BE2C (cell line): ENCODE data around the gene MYH14.
A peak's percentile ranks its signal among the peaks of the same experiment; 100 is the strongest.
"Not testable (repeated sequence)": the region's sequence is repeated elsewhere in the genome, so short reads cannot be mapped to it uniquely, and the experiment has no call there.

Experiments
- DNase-seq: peaks from one replicate; pipeline ENCODE4 v3.0.0-alpha.2; 2020
- H3K27me3 ChIP-seq: fragments of 250-450 bp; sonication (Bioruptor Pico); 2 replicates; pipeline ENCODE4 v1.5.1; 2020; ENCODE audit warnings: mild to moderate bottlenecking
- H3K36me3 ChIP-seq: fragments of 250-450 bp; sonication (Bioruptor Pico); 2 replicates; pipeline ENCODE4 v1.5.1; 2020; ENCODE audit warnings: mild to moderate bottlenecking
- H3K4me1 ChIP-seq: fragments of 250-450 bp; sonication (Bioruptor Pico); 2 replicates; pipeline ENCODE4 v1.5.1; 2020
- H3K4me3 ChIP-seq: 2 replicates; pipeline ENCODE4 v1.5.1; 2011; ENCODE audit warnings: low read depth, low read length
- H3K9me3 ChIP-seq: fragments of 250-450 bp; sonication (Bioruptor Pico); 2 replicates; pipeline ENCODE4 v1.5.1; 2020
- CTCF ChIP-seq: IDR thresholded peaks from 2 replicates; pipeline ENCODE4 v1.5.1; 2012; ENCODE audit warnings: mild to moderate bottlenecking, low read depth, low read length

MYH14 gene

DNA sequence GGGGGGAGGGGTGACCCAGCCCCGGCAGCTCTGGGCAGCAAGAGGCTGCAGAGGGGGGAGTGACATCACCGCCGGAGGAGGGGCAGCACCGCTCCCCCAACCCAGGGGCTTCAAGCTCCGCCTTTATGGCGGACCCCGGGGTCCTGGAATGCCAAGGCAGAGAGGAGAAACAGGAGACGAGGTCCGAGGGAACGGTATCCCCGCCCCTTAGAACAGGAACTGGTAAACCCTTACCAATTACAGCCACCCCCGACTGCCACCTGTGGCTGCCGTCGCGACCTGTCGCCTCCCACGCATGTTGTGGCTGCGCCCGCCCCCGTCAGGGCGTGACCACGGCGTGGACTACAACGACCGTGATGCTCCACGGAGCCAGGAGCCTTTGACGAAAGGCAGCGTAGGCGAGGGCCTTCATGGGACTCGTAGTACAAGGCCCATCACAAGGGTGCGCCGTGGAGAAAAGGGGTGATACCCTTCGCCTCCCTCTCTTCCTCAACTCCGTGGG lies 129.9 kb downstream of the MYH14 start:
- Histone ChIP-seq H3K4me1 (no peaks in the 10 kb centered on the region), H3K36me3 (no peaks in the 10 kb centered on the region), H3K9me3 (no peaks in the 10 kb centered on the region), H3K4me3 (peak overlapping the region; percentile 65), H3K27me3 (no peaks in the 10 kb centered on the region)
- peak; percentile 5; the same call in 1 of the 2 replicates for TF ChIP-seq CTCF
- peak; percentile 92 for DNase-seq

DNA sequence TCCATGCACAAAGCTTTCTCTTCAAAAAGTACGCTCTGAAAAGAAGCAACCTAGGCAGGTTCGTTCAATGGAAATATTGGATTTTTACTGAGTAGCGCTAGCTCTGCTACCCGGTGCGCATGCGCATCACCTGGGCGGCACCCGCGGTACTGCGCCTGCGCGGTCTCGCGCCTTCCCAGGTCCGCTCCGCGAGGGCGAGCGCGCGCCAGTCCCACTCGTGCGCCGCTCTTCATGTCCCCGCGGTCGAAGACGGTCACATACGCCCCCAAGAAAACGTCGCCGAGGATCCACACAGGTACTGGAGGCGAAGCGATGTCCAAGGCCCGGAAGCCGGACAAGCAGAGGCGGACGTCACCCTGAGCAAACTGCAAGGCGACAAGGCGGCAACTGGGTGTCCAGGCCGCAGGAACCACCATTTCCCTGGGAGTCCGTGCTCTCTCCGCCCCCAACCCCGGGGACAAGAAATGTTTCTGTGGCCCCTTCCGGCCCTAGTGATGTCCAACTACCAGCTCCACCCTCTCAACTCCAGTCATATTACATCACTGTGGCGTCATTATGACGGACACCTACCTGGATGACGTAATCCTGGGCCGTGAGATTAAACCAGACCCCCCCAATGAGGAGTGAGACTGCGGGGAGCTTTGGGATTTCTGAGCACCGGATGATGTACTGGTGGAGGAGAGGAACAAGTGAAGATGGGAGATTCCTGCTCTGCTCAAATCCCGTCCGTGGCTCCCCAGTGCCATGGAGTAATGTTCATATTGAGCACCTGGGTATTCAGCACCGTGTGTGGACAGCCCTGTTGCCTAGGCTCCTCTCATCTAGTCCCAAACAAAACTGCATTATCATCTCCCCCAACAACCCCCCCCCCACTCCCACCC lies 130.6 kb downstream of the MYH14 start:
- H3K27me3 ChIP-seq = no peaks in the 10 kb centered on the region
- no peaks in the 10 kb centered on the region for H3K9me3 ChIP-seq
- no peaks in the 10 kb centered on the region for H3K36me3 ChIP-seq
- H3K4me1 ChIP-seq = no peaks in the 10 kb centered on the region
- peak; percentile 81 for DNase-seq
- TF ChIP-seq CTCF = no peak
- peak overlapping the region; percentile 65 for H3K4me3 ChIP-seq

DNA sequence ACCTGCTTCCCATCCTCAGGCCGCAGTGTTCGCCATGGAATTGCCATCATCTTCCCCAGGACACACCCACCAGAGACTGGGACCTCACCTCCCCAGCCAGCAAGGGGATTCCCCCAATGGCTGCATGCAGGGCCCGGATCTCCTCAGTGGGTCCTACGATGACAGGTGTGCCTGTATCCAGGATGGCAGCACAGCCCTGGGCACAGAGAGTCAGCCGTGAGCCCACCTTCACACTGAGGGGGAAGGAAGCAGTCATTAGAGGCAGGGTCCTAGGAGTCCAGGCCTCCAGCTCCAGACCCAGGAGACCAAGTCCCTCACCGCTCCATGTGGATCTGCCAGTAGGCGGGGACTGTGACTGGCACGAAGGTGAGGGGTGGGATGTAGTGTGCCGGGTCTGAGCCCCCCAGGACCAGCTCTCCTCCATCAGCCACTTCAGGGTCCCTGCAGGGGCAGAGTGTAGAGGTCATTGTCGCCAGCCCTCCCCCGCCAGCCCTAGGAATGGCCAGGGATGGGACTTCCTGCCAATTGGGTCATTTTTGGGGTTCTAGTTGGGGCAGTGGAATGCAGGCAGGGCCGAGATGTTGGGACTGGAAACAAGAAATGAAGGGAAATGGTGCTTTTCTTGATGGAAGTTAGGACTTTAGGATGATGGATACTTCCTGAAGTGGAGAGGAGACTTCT lies 131.5 kb downstream of the MYH14 start:
- TF ChIP-seq CTCF = no peak
- Histone ChIP-seq H3K36me3 (no peaks in the 10 kb centered on the region), H3K4me1 (no peaks in the 10 kb centered on the region), H3K4me3 (no peak overlapping the region), H3K27me3 (no peaks in the 10 kb centered on the region), H3K9me3 (no peaks in the 10 kb centered on the region)
- DNase-seq = no peak

- not testable (repeated sequence) for H3K36me3 ChIP-seq, DNase-seq, H3K4me1 ChIP-seq, H3K27me3 ChIP-seq, H3K9me3 ChIP-seq, H3K4me3 ChIP-seq
These were observed 133.6 kb downstream of the MYH14 start for GRCh38 chr19:50337031-50337430.

DNA sequence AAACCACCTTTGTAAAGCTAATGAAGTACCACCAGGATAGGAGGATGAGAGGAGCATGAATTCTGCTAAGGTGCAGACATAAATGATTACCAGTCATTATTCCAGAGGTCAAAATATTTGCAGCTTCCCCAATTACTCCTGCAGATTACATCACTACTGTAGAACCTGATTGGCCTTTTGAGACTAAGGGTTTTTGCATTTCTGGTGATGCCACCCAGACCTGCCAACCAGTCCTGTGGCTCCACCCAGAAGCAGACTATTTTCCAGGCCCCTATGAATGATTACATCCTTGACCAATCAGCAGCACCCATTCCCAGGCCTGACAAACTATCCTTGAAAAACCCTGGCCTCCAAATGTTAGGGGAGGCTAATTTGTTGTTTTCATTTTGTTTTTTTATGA lies 136.9 kb downstream of the MYH14 start:
- DNase-seq = no peak
- H3K4me3 ChIP-seq = no peak overlapping the region
- no peaks in the 10 kb centered on the region for H3K9me3 ChIP-seq
- no peaks in the 10 kb centered on the region for H3K27me3 ChIP-seq
- no peaks in the 10 kb centered on the region for H3K4me1 ChIP-seq
- H3K36me3 ChIP-seq = no peaks in the 10 kb centered on the region
- no peak for TF ChIP-seq CTCF

DNA sequence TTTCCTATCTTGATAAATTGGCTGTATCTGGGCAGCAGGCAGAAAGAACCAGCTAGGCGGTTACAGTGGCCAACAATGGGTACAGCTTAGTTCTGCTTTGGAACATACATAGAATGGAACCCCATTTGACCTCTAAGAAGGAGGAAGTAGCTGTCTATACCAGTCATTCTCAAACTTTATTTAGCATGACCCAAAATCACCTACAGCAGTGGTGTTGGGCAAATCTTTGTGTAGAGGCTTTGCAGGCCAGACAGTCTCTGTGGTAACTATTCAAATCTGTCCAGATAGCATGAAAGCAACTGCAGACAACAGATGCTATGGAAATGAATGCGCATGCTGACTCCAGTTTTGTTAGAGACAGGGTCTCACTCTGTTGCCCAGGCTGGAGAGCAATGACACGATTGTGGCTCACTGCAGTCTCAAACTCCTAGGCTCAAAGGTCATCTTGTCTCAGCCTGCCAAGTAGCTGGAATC lies 137.7 kb downstream of the MYH14 start:
- no peak for TF ChIP-seq CTCF
- H3K9me3 ChIP-seq = no peaks in the 10 kb centered on the region
- no peak for DNase-seq
- H3K4me1 ChIP-seq = no peaks in the 10 kb centered on the region
- H3K36me3 ChIP-seq = no peaks in the 10 kb centered on the region
- H3K27me3 ChIP-seq = no peaks in the 10 kb centered on the region
- no peak overlapping the region for H3K4me3 ChIP-seq
